PC-9 (cell line): ENCODE data around the gene RAB11FIP5.

Source experiments
- EZH2 ChIP-seq: fragments of 200-600 bp; sonication (generic); IDR thresholded peaks from 2 replicates; pipeline ENCODE4 v1.8.0; 2017; ENCODE audit warnings: antibody characterized with exemption, low read depth
- TF ChIP-seq, protein P1 (sequence below): fragments of 200-600 bp; sonication (generic); conservative IDR thresholded peaks from 2 replicates; pipeline ENCODE4 v1.6.1; 2017; ENCODE audit warnings: mixed run types, antibody characterized with exemption, mild to moderate bottlenecking, moderate library complexity

DNA sequence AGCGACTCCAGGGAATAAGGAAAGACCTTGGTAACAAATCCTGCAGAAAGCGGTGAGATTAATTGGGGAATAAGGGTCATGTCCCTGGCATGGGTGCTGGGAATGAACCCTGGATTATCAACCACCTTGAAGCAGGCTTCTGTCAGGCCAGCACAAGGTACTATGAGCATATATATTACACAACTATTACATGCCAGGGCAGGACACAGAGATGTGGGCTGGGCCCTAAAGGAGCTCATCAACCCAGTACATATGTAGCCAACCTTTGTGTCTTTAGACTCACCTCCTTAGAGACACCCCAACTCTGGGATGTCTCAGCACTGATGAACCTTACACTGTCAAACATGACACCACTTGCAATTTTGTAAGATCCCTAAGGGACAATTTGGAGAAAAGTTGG, 44.6 kb downstream of the RAB11FIP5 start:
- TF ChIP-seq, protein P1, sequence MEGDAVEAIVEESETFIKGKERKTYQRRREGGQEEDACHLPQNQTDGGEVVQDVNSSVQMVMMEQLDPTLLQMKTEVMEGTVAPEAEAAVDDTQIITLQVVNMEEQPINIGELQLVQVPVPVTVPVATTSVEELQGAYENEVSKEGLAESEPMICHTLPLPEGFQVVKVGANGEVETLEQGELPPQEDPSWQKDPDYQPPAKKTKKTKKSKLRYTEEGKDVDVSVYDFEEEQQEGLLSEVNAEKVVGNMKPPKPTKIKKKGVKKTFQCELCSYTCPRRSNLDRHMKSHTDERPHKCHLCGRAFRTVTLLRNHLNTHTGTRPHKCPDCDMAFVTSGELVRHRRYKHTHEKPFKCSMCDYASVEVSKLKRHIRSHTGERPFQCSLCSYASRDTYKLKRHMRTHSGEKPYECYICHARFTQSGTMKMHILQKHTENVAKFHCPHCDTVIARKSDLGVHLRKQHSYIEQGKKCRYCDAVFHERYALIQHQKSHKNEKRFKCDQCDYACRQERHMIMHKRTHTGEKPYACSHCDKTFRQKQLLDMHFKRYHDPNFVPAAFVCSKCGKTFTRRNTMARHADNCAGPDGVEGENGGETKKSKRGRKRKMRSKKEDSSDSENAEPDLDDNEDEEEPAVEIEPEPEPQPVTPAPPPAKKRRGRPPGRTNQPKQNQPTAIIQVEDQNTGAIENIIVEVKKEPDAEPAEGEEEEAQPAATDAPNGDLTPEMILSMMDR: no peak
- no peak for TF ChIP-seq EZH2
